ENCODE measurements around the gene MAP1LC3B.

MAP1LC3B gene

DNA sequence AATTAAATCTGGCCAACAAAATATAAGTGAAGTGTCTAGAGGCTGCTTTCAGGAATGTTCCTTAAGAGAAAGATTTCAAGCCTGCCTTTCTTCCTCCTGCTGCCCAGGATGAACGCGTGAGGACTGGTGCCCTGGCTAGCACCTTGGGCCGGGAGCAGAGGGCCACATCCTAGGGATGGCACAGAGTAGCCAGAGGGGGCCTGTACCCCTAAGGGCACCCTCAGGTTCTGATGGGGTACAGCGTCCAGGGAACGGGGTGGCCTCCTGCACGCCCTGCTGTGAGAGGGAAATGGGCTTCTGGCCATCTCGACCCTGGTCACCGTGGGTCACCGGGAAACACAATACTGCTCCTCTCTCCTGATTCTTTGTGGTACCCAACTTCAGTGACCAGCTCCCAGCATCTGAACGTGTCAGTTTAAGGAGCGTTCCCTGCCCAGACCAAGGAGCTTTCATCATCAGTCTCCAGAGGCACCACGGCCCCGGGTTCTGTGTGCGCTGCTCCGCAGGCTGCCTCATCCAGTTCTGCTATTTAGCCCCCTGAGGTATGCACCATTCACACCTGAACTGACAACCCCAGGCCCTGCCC is 40.3 kb downstream of the MAP1LC3B start:
- no peak overlapping the region for H3K4me3 ChIP-seq (ENCODE audit: low read depth, low read length)
- DNase-seq (ENCODE audit: low read depth) = no peak
- TF ChIP-seq, protein P1, sequence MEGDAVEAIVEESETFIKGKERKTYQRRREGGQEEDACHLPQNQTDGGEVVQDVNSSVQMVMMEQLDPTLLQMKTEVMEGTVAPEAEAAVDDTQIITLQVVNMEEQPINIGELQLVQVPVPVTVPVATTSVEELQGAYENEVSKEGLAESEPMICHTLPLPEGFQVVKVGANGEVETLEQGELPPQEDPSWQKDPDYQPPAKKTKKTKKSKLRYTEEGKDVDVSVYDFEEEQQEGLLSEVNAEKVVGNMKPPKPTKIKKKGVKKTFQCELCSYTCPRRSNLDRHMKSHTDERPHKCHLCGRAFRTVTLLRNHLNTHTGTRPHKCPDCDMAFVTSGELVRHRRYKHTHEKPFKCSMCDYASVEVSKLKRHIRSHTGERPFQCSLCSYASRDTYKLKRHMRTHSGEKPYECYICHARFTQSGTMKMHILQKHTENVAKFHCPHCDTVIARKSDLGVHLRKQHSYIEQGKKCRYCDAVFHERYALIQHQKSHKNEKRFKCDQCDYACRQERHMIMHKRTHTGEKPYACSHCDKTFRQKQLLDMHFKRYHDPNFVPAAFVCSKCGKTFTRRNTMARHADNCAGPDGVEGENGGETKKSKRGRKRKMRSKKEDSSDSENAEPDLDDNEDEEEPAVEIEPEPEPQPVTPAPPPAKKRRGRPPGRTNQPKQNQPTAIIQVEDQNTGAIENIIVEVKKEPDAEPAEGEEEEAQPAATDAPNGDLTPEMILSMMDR (IDR thresholded peaks at IDR 0.05; ENCODE audit: insufficient read depth, low read depth, low read length, missing control alignments) = no peak

- no peak for DNase-seq (ENCODE audit: low read depth)
- TF ChIP-seq, protein P1 (IDR thresholded peaks at IDR 0.05; ENCODE audit: insufficient read depth, low read depth, low read length, missing control alignments) = no peak
- no peak overlapping the region for H3K4me3 ChIP-seq (ENCODE audit: low read depth, low read length)
These were observed 42.1 kb downstream of the MAP1LC3B start for GRCh38 chr16:87434146-87434667.

- no peak overlapping the region for H3K4me3 ChIP-seq (ENCODE audit: low read depth, low read length)
- TF ChIP-seq, protein P1 (IDR thresholded peaks at IDR 0.05; ENCODE audit: insufficient read depth, low read depth, low read length, missing control alignments) = no peak
- no peak for DNase-seq (ENCODE audit: low read depth)
These were observed 43.5 kb downstream of the MAP1LC3B start for GRCh38 chr16:87435372-87436224.

- TF ChIP-seq, protein P1 (IDR thresholded peaks at IDR 0.05; ENCODE audit: insufficient read depth, low read depth, low read length, missing control alignments) = no peak
- no peak overlapping the region for H3K4me3 ChIP-seq (ENCODE audit: low read depth, low read length)
- no peak for DNase-seq (ENCODE audit: low read depth)
These were observed 44.4 kb downstream of the MAP1LC3B start for GRCh38 chr16:87436225-87437172.

- DNase-seq (ENCODE audit: low read depth) = no peak
- H3K4me3 ChIP-seq (ENCODE audit: low read depth, low read length) = no peak overlapping the region
- TF ChIP-seq, protein P1 (IDR thresholded peaks at IDR 0.05; ENCODE audit: insufficient read depth, low read depth, low read length, missing control alignments) = no peak
These were observed 45.2 kb downstream of the MAP1LC3B start for GRCh38 chr16:87437327-87437726.

DNA sequence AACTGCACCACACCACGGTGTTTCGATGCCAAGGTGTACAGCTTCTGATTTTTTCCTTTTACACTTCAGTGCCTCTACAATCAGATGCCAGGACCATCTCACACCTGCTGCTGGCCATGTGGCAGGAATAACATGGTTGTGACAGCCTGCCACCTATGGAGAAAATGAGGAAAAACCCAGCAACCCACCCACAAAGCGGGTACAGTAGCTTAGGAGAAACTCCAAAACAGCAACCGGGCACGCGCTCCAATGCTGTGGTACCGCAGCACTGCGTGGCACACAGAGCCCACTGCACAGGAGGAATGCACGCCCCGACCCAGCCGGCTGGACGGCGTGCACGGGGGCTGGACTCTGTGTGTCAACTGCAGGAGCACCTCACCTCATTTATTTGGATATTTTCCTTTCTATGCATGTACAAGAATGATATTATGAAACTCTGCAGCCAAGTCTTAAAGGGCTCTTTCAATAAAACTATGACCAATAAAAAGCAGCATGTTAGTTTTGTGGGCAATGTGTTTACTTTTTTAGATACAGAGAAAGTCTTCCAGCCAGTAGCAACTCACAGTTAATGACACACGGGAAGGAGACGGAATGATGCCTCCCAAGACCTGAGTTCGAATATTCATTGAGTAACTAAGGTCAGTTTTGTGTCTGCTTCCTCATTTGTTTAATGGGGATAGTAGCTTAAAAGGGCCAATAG is 45.9 kb downstream of the MAP1LC3B start:
- H3K4me3 ChIP-seq (ENCODE audit: low read depth, low read length) = no peak overlapping the region
- TF ChIP-seq, protein P1 (IDR thresholded peaks at IDR 0.05; ENCODE audit: insufficient read depth, low read depth, low read length, missing control alignments) = no peak
- DNase-seq (ENCODE audit: low read depth) = no peak
